DND-41 (cell line): ENCODE results near the gene PKHD1.

ENCODE experiments used
- EZH2 ChIP-seq: IDR thresholded peaks from 3 replicates; pipeline ENCODE4 v1.6.1; 2012; ENCODE audit warnings: borderline replicate concordance, low read depth, mild to moderate bottlenecking, moderate library complexity, low read length, inconsistent platforms; ENCODE audit not compliant: severe bottlenecking
- TF ChIP-seq, protein P1 (sequence below): IDR thresholded peaks from 2 replicates; pipeline ENCODE4 v1.5.1; 2012; ENCODE audit warnings: borderline replicate concordance, low read length, moderate library complexity, mild to moderate bottlenecking; ENCODE audit not compliant: poor library complexity, severe bottlenecking; ENCODE audit errors: extremely low read depth

DNA sequence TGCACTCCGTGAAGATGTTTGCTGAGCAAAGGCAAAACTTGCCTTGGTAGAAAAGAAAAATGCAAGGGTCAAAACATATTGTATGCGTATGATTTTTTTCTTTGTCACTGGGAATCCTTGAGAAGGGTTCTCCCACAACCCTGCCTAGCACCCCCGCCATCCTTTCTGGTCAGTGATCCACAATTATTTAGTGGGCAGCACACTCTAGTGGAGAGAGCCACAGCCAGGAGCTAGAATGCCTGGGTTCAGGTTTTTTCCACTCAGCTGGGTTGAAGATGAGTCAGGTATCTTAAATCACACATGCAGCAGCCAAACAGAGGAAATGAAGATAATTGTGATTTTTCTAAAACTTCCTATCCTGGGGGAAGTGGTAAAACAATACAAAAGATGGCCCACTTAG, 243.1 kb downstream of the PKHD1 start:
- TF ChIP-seq, protein P1, sequence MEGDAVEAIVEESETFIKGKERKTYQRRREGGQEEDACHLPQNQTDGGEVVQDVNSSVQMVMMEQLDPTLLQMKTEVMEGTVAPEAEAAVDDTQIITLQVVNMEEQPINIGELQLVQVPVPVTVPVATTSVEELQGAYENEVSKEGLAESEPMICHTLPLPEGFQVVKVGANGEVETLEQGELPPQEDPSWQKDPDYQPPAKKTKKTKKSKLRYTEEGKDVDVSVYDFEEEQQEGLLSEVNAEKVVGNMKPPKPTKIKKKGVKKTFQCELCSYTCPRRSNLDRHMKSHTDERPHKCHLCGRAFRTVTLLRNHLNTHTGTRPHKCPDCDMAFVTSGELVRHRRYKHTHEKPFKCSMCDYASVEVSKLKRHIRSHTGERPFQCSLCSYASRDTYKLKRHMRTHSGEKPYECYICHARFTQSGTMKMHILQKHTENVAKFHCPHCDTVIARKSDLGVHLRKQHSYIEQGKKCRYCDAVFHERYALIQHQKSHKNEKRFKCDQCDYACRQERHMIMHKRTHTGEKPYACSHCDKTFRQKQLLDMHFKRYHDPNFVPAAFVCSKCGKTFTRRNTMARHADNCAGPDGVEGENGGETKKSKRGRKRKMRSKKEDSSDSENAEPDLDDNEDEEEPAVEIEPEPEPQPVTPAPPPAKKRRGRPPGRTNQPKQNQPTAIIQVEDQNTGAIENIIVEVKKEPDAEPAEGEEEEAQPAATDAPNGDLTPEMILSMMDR = peak; percentile 61
- TF ChIP-seq EZH2 = no peak
